Measurements from ENCODE around the gene RNF150. TPM values are rescaled to one million over a fixed set of nuclear protein-coding genes. Genes with fewer than 3 reads are reported as not detected.

The RNF150 gene
- total RNA-seq, 1 donor from 2014 or later, result 9.1 TPM

DNA sequence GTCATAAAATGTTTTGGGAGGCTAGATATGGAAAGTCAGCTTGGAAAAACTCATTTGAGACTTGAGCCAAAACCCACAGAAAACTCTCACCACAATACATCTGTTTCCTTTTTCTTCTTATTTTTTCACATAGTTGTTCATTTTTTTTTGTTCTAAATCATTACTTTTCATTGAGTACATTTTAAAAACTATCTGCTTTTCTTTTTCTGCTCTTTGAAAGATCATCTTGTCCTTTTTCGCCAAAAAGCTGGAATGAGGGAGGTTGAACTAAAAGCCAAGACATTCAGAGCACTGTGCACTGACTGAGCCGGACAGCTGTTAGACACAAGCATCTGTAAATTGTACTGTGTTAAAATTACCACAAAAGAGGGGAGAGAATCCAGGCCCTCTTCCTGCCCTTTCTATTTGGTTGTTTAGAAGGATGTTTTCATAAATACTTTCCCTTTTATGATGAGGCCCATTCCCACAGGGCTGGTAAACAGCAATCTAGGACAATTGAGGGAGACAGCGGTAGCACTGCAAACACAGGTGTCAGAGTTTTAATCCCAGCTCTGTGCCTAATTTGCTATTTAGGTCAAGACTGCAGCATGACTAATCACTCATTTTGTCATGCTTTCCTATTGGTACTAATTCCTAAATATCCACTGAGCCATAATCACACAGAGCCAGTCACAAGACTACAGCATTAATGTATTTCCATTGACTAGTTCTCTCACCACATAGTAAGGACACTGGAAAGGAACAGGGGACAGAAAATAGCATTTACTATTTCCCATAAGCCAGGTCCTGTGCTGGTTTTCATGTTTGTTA lies 7.3 kb upstream of the RNF150 start:
- Histone ChIP-seq H3K27me3 (no peaks in the 10 kb centered on the region), H3K27ac (no peak overlapping the region)
- no peak for DNase-seq (ENCODE audit: extremely low spot score in 2 of 2)

GRCh38 chr4:141133999-141134995 lies 1.0 kb upstream of the RNF150 start:
- TF ChIP-seq, protein P1, sequence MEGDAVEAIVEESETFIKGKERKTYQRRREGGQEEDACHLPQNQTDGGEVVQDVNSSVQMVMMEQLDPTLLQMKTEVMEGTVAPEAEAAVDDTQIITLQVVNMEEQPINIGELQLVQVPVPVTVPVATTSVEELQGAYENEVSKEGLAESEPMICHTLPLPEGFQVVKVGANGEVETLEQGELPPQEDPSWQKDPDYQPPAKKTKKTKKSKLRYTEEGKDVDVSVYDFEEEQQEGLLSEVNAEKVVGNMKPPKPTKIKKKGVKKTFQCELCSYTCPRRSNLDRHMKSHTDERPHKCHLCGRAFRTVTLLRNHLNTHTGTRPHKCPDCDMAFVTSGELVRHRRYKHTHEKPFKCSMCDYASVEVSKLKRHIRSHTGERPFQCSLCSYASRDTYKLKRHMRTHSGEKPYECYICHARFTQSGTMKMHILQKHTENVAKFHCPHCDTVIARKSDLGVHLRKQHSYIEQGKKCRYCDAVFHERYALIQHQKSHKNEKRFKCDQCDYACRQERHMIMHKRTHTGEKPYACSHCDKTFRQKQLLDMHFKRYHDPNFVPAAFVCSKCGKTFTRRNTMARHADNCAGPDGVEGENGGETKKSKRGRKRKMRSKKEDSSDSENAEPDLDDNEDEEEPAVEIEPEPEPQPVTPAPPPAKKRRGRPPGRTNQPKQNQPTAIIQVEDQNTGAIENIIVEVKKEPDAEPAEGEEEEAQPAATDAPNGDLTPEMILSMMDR (IDR thresholded peaks at IDR 0.05), result no peak
- TF ChIP-seq POLR2AphosphoS5 (IDR thresholded peaks at IDR 0.05; ENCODE audit: insufficient read depth in 1 of 2, low read depth in 1 of 2) (no peak), POLR2A (IDR thresholded peaks at IDR 0.05) (no peak)
- Histone ChIP-seq H3K27me3 (no peaks in the 10 kb centered on the region), H3K36me3 (no peaks in the 10 kb centered on the region), H3K4me1 (peaks cover 7% of the 10 kb centered on the region), H3K9me3 (no peaks in the 10 kb centered on the region), H3K4me3 (peak overlapping the region in 1 of 2 donors; percentile 81), H3K27ac (no peak overlapping the region)
- intact Hi-C loops (cut with DNase I), result loop anchor here (1.0 kb wide), 1 partner anchor 273 kb away; no protein-coding TSS in a partner anchor
- DNase-seq (ENCODE audit: extremely low spot score in 2 of 2), result no peak

More for the DNA sequence above, 7.3 kb upstream of the RNF150 start:
- no peaks in the 10 kb centered on the region for H3K9me3 ChIP-seq
- no peak for TF ChIP-seq POLR2A (IDR thresholded peaks at IDR 0.05)
- TF ChIP-seq POLR2AphosphoS5 (IDR thresholded peaks at IDR 0.05; ENCODE audit: insufficient read depth in 1 of 2, low read depth in 1 of 2), result no peak
- H3K4me1 ChIP-seq, result peaks cover 5% of the 10 kb centered on the region
- intact Hi-C loops (cut with DNase I), result no loop called here
- H3K4me3 ChIP-seq, result no peak overlapping the region
- no peaks in the 10 kb centered on the region for H3K36me3 ChIP-seq

DNA sequence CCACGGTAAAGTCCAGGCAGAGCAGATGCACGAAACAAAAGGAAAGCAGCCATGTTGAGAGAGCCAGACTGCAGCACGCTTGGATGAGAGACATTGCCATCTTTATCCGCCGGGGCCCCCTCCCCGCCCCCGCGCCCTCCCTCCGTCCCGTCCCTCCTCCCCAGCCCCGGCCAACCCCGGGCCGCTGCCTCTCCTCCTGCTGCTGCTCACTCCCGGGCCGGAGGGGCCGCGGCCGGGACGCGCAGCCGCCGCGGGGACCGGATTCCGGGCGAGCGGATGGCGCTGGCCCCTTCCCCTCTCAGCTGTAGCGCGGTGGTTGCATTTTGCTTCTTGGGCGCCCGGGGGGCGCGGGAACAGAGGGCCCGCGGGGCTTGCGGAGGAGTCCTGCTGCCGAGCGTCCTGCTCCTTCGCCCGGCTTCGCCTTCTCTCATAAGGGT lies 542 bp downstream of the RNF150 start:
- H3K36me3 ChIP-seq, result no peaks in the 10 kb centered on the region
- H3K27me3 ChIP-seq, result no peaks in the 10 kb centered on the region
- H3K4me3 ChIP-seq, result peak overlapping the region; percentile 81 to 83
- intact Hi-C loops (cut with DNase I), result no loop called here
- TF ChIP-seq, protein P1 (IDR thresholded peaks at IDR 0.05), result no peak
- TF ChIP-seq POLR2A (IDR thresholded peaks at IDR 0.05) (no peak), POLR2AphosphoS5 (IDR thresholded peaks at IDR 0.05; ENCODE audit: insufficient read depth in 1 of 2, low read depth in 1 of 2) (no peak)
- H3K9me3 ChIP-seq, result no peaks in the 10 kb centered on the region
- DNase-seq (ENCODE audit: extremely low spot score in 2 of 2), result no peak
- peak overlapping the region; percentile 87 for H3K27ac ChIP-seq
- peaks cover 7% of the 10 kb centered on the region for H3K4me1 ChIP-seq

GRCh38 chr4:141132072-141132708 lies 1.1 kb downstream of the RNF150 start:
- H3K36me3 ChIP-seq, result no peaks in the 10 kb centered on the region
- H3K27me3 ChIP-seq, result no peaks in the 10 kb centered on the region
- no peak for DNase-seq (ENCODE audit: extremely low spot score in 2 of 2)
- peak overlapping the region; percentile 81 to 83 for H3K4me3 ChIP-seq
- TF ChIP-seq, protein P1 (IDR thresholded peaks at IDR 0.05), result no peak
- TF ChIP-seq POLR2AphosphoS5 (IDR thresholded peaks at IDR 0.05; ENCODE audit: insufficient read depth in 1 of 2, low read depth in 1 of 2) (peak in 1 of 2 donors; percentile 50), POLR2A (IDR thresholded peaks at IDR 0.05) (no peak)
- peak overlapping the region; percentile 87 for H3K27ac ChIP-seq
- H3K9me3 ChIP-seq, result no peaks in the 10 kb centered on the region
- peaks cover 7% of the 10 kb centered on the region for H3K4me1 ChIP-seq
- intact Hi-C loops (cut with DNase I), result no loop called here

- H3K27me3 ChIP-seq, result no peaks in the 10 kb centered on the region
- TF ChIP-seq POLR2A (IDR thresholded peaks at IDR 0.05) (no peak), POLR2AphosphoS5 (IDR thresholded peaks at IDR 0.05; ENCODE audit: insufficient read depth in 1 of 2, low read depth in 1 of 2) (no peak)
- TF ChIP-seq, protein P1 (IDR thresholded peaks at IDR 0.05), result no peak
- H3K9me3 ChIP-seq, result no peaks in the 10 kb centered on the region
- no peaks in the 10 kb centered on the region for H3K36me3 ChIP-seq
- peak overlapping the region; percentile 87 for H3K27ac ChIP-seq
- intact Hi-C loops (cut with DNase I), result no loop called here
- no peak for DNase-seq (ENCODE audit: extremely low spot score in 2 of 2)
- H3K4me3 ChIP-seq, result peak overlapping the region; percentile 81 to 83
- H3K4me1 ChIP-seq, result peaks cover 7% of the 10 kb centered on the region
Measured at GRCh38 chr4:141131723-141132071, 1.6 kb downstream of the RNF150 start.

Measured in vagina (tissue), 2 donors.